Transverse colon (tissue), 4 donors: ENCODE data around the gene RPL39L. TPM values are rescaled to one million over a fixed set of nuclear protein-coding genes. Genes with fewer than 3 reads are reported as not detected.

Source experiments
- DNase-seq: peaks from one replicate; pipeline ENCODE4 v3.0.0-alpha.2; 2019
- H3K27ac ChIP-seq, 4 donors: fragments of 200-600 bp; sonication (generic); 2 replicates each; pipeline ENCODE4 v1.5.1; 2016 to 2018; ENCODE audit warnings: inconsistent platforms in 4 of 4
- H3K27me3 ChIP-seq: fragments of 200-600 bp; sonication (generic); 2 replicates; pipeline ENCODE4 v1.5.1; 2017; ENCODE audit warnings: inconsistent platforms
- H3K36me3 ChIP-seq, 4 donors: fragments of 200-600 bp; sonication (generic); 2 replicates each; pipeline ENCODE4 v1.5.1; 2017 to 2019; ENCODE audit warnings: inconsistent platforms in 4 of 4
- H3K4me1 ChIP-seq, 4 donors: fragments of 200-600 bp; sonication (generic); 2 replicates each; pipeline ENCODE4 v1.5.1; 2017 to 2020; ENCODE audit warnings: inconsistent platforms in 4 of 4
- H3K4me3 ChIP-seq, 4 donors: fragments of 200-600 bp; sonication (generic); 1 replicate in 1 of 4; 2 replicates in 3 of 4; pipeline versions ENCODE4 v1.5.1 to v1.6.1; 2017 to 2019; ENCODE audit warnings: inconsistent platforms in 4 of 4
- H3K9me3 ChIP-seq, 2 donors: fragments of 200-600 bp; sonication (generic); 2 replicates each; pipeline ENCODE4 v1.5.1; 2017 to 2019; ENCODE audit warnings: inconsistent platforms in 2 of 2
- CTCF ChIP-seq, 5 experiments: fragments of 200-600 bp in 3 of 5; fragments of 450-650 bp in 2 of 5; sonication (generic) in 3 of 5; IDR thresholded peaks; 1 replicate in 2 of 5; 2 replicates in 3 of 5; pipeline ENCODE4 v1.5.1; 2016 to 2017; ENCODE audit warnings: antibody characterized with exemption in 5 of 5, inconsistent platforms in 3 of 5, mild to moderate bottlenecking in 2 of 5, moderate library complexity in 1 of 5
- EP300 ChIP-seq: sonication (generic); formaldehyde crosslinking; IDR thresholded peaks from one replicate; pipeline ENCODE4 v1.6.1; 2017; ENCODE audit warnings: antibody characterized with exemption, low read depth
- POLR2A ChIP-seq: fragments of 450-650 bp; IDR thresholded peaks from one replicate; pipeline ENCODE4 v1.6.1; 2016; ENCODE audit warnings: antibody characterized with exemption, mild to moderate bottlenecking, moderate library complexity
- POLR2AphosphoS5 ChIP-seq, 3 donors: sonication (generic); formaldehyde crosslinking; IDR thresholded peaks; one replicate each; pipeline ENCODE4 v1.6.1; 2016; ENCODE audit warnings: antibody characterized with exemption in 3 of 3
- WGBS, 2 donors: methylation state at CpG; one replicate each; pipeline ENCODE4 v1.1.5; 2018; ENCODE audit warnings: low coverage in 1 of 2; 5-methylcytosine and 5-hydroxymethylcytosine counted together
- in situ Hi-C, 4 donors: fragments of 200-750 bp; cut with MboI; loops; one replicate each; pipeline versions ENCODE4 v1.15.0 to v1.15.1; 2017; ENCODE audit warnings: low sequenced_read_pairs in 3 of 4, low pct_ligation_motif_present in 1 of 4, low pct_unique_long_range_greater_than_20kb in 1 of 4
- intact Hi-C: fragments of 100-400 bp; cut with DNase I; formaldehyde crosslinking; loops from one replicate; pipeline ENCODE4 v1.15.1; 2023; ENCODE audit warnings: low total_unique reads
- total RNA-seq, 4 donors: library from RNA; depleted of rRNA; stranded (reverse); fragments of >200 nt; gene quantifications; one replicate each; pipeline ENCODE4 v1.1.0, GENCODE V29; 2016

The RPL39L gene
- total RNA-seq, 4 donors from 2014 or later: 2.2 to 5.6 (median 2.4) TPM; not detected in 1

- H3K9me3 ChIP-seq: no peaks in the 10 kb centered on the region
- no peak overlapping the region for H3K4me3 ChIP-seq
- WGBS, 2 donors: 75 to 91% methylated on average over 1 of the region's 1 CpG
- H3K36me3 ChIP-seq: no peaks in the 10 kb centered on the region
- in situ Hi-C loops: loop anchor here in 1 of 4 donors (10.0 kb wide), 1 partner anchor 55 kb away; no protein-coding TSS in a partner anchor
- DNase-seq: no peak
- intact Hi-C loops: no loop called here
- TF ChIP-seq CTCF (IDR thresholded peaks at IDR 0.05) (no peak), POLR2A (no peak), EP300 (no peak), POLR2AphosphoS5 (IDR thresholded peaks at IDR 0.05) (no peak)
- no peaks in the 10 kb centered on the region for H3K27me3 ChIP-seq
- H3K27ac ChIP-seq: no peak overlapping the region
- H3K4me1 ChIP-seq: no peaks in the 10 kb centered on the region
Observed at GRCh38 chr3:187110156-187110555, 29.1 kb downstream of the RPL39L start.

GRCh38 chr3:187107989-187108388, 31.3 kb downstream of the RPL39L start:
- no peak for DNase-seq
- intact Hi-C loops (no loop called here), in situ Hi-C loops (no loop called here)
- TF ChIP-seq CTCF (IDR thresholded peaks at IDR 0.05): no peak
- TF ChIP-seq EP300: no peak
- TF ChIP-seq POLR2AphosphoS5 (IDR thresholded peaks at IDR 0.05): no peak
- no peak for TF ChIP-seq POLR2A
- H3K9me3 ChIP-seq: no peaks in the 10 kb centered on the region
- no peak overlapping the region for H3K4me3 ChIP-seq
- no peak overlapping the region for H3K27ac ChIP-seq
- H3K4me1 ChIP-seq: no peaks in the 10 kb centered on the region
- no peaks in the 10 kb centered on the region for H3K36me3 ChIP-seq
- H3K27me3 ChIP-seq: no peaks in the 10 kb centered on the region
- 80 to 85% methylated on average over 1 to 3 of the region's 3 CpGs for WGBS, 2 donors

- in situ Hi-C loops: no loop called here
- no peaks in the 10 kb centered on the region for H3K27me3 ChIP-seq
- H3K27ac ChIP-seq: no peak overlapping the region
- H3K4me3 ChIP-seq: no peak overlapping the region
- intact Hi-C loops: no loop called here
- TF ChIP-seq POLR2A (no peak), POLR2AphosphoS5 (IDR thresholded peaks at IDR 0.05) (no peak), EP300 (no peak), CTCF (IDR thresholded peaks at IDR 0.05) (no peak)
- no peaks in the 10 kb centered on the region for H3K36me3 ChIP-seq
- H3K9me3 ChIP-seq: no peaks in the 10 kb centered on the region
- WGBS, 2 donors: 90 to 92% methylated on average over 3 of the region's 3 CpGs
- peaks cover 0 to 12% (median 3%) of the 10 kb centered on the region in 4 donors for H3K4me1 ChIP-seq
- DNase-seq: no peak
Observed at GRCh38 chr3:187105700-187106099, 33.6 kb downstream of the RPL39L start.

GRCh38 chr3:187104933-187105332, 34.4 kb downstream of the RPL39L start:
- Histone ChIP-seq H3K27ac (no peak overlapping the region), H3K27me3 (no peaks in the 10 kb centered on the region), H3K4me3 (no peak overlapping the region), H3K9me3 (no peaks in the 10 kb centered on the region), H3K36me3 (no peaks in the 10 kb centered on the region), H3K4me1 (peaks cover 0 to 12% (median 3%) of the 10 kb centered on the region in 4 donors)
- TF ChIP-seq POLR2AphosphoS5 (IDR thresholded peaks at IDR 0.05) (no peak), EP300 (no peak), CTCF (IDR thresholded peaks at IDR 0.05) (no peak), POLR2A (no peak)
- no peak for DNase-seq
- WGBS, 2 donors: 88 to 89% methylated on average over 7 of the region's 7 CpGs
- intact Hi-C loops: no loop called here
- in situ Hi-C loops: no loop called here
